ENCODE measurements around the gene ENKUR.

Gene ENKUR

DNA sequence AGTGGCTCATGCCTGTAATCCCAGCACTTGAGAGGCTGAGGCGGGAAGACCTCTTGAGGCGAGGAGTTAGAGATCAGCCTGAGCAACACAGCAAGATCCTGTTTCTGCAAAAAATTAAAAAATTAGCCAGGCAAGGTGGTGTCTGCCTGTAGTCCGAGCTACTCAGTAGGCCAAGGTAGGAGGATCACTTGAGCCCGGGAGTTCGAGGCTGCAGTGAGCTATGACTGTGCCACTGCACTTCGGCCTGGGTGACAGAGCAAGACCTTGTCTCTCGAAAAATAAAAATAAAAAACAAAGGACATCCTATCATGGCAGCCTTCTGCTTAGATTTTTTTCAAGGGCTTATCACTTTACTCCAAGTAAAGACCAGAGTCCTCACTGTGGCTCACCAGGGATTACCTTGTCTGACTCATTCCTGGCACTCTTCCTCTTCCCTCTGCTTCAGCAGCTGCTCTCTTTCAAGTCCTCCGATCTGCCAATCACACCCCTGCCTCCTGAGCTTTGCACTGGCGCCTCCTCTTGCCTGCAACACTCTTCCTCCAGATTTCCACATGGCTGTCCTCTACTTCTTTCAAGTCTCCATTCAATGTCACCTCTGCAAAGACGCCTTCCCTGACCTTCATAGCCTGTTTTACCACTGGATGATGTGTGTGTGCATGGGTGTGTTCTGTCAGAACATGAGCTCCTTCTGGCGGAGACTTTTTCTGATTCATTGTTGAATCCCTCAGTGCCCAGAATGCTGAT, 71.3 kb downstream of the ENKUR start:
- no peaks in the 10 kb centered on the region for H4K20me1 ChIP-seq (ENCODE audit: insufficient read depth, low read length)
- no peak overlapping the region for H3K27ac ChIP-seq (ENCODE audit: low read length)
- no peaks in the 10 kb centered on the region for H3K79me2 ChIP-seq (ENCODE audit: low read length)
- no peaks in the 10 kb centered on the region for H3K9me3 ChIP-seq (ENCODE audit: insufficient read depth, low read length)
- H2AFZ ChIP-seq (ENCODE audit: low read depth, low read length), result no peak overlapping the region
- H3K27me3 ChIP-seq (ENCODE audit: low read depth, low read length), result no peaks in the 10 kb centered on the region
- no peak overlapping the region for H3K4me2 ChIP-seq (ENCODE audit: low read length)
- H3K4me3 ChIP-seq (ENCODE audit: low read length), result no peak overlapping the region
- no peaks in the 10 kb centered on the region for H3K4me1 ChIP-seq (ENCODE audit: low read length)
- no peak overlapping the region for H3K9ac ChIP-seq (ENCODE audit: low read length)
- TF ChIP-seq, protein P1, sequence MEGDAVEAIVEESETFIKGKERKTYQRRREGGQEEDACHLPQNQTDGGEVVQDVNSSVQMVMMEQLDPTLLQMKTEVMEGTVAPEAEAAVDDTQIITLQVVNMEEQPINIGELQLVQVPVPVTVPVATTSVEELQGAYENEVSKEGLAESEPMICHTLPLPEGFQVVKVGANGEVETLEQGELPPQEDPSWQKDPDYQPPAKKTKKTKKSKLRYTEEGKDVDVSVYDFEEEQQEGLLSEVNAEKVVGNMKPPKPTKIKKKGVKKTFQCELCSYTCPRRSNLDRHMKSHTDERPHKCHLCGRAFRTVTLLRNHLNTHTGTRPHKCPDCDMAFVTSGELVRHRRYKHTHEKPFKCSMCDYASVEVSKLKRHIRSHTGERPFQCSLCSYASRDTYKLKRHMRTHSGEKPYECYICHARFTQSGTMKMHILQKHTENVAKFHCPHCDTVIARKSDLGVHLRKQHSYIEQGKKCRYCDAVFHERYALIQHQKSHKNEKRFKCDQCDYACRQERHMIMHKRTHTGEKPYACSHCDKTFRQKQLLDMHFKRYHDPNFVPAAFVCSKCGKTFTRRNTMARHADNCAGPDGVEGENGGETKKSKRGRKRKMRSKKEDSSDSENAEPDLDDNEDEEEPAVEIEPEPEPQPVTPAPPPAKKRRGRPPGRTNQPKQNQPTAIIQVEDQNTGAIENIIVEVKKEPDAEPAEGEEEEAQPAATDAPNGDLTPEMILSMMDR (IDR thresholded peaks at IDR 0.05; ENCODE audit: low read depth, low read length), result no peak
- TF ChIP-seq EZH2phosphoT487 (IDR thresholded peaks at IDR 0.05; ENCODE audit: low read depth), result no peak
- no peaks in the 10 kb centered on the region for H3K36me3 ChIP-seq (replicated peaks; ENCODE audit: low read depth, low read length)

DNA sequence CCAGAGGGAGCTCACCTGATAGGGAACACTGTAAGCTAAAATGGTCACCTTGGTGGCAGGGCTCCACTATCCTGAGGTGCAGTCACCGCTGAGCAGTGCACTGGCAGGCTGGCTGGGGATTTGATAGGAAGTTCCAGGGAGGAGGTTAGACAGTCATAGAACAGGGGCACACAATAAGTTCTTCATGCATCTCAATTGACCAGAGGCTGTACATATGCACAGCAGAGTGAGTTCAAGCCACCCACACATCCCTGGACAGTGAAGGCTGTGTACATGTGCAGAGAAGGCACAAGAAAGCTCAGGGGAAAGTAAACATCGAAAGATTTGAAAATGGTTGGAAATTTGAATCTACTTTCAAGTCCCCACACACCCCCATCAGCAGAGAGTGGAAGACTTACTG, 77.4 kb downstream of the ENKUR start:
- no peaks in the 10 kb centered on the region for H3K79me2 ChIP-seq (ENCODE audit: low read length)
- H3K4me2 ChIP-seq (ENCODE audit: low read length), result no peak overlapping the region
- TF ChIP-seq EZH2phosphoT487 (IDR thresholded peaks at IDR 0.05; ENCODE audit: low read depth), result no peak
- TF ChIP-seq, protein P1 (IDR thresholded peaks at IDR 0.05; ENCODE audit: low read depth, low read length), result no peak
- H2AFZ ChIP-seq (ENCODE audit: low read depth, low read length), result no peak overlapping the region
- H3K27me3 ChIP-seq (ENCODE audit: low read depth, low read length), result no peaks in the 10 kb centered on the region
- H3K9me3 ChIP-seq (ENCODE audit: insufficient read depth, low read length), result no peaks in the 10 kb centered on the region
- H3K9ac ChIP-seq (ENCODE audit: low read length), result no peak overlapping the region
- H3K36me3 ChIP-seq (replicated peaks; ENCODE audit: low read depth, low read length), result no peaks in the 10 kb centered on the region
- no peaks in the 10 kb centered on the region for H4K20me1 ChIP-seq (ENCODE audit: insufficient read depth, low read length)
- H3K4me1 ChIP-seq (ENCODE audit: low read length), result no peaks in the 10 kb centered on the region
- H3K4me3 ChIP-seq (ENCODE audit: low read length), result no peak overlapping the region
- no peak overlapping the region for H3K27ac ChIP-seq (ENCODE audit: low read length)

GRCh38 chr10:24938076-24938475, 77.9 kb downstream of the ENKUR start:
- TF ChIP-seq, protein P1 (IDR thresholded peaks at IDR 0.05; ENCODE audit: low read depth, low read length), result no peak
- no peak for TF ChIP-seq EZH2phosphoT487 (IDR thresholded peaks at IDR 0.05; ENCODE audit: low read depth)
- no peaks in the 10 kb centered on the region for H3K79me2 ChIP-seq (ENCODE audit: low read length)
- no peaks in the 10 kb centered on the region for H3K4me1 ChIP-seq (ENCODE audit: low read length)
- H3K9ac ChIP-seq (ENCODE audit: low read length), result no peak overlapping the region
- no peaks in the 10 kb centered on the region for H3K36me3 ChIP-seq (replicated peaks; ENCODE audit: low read depth, low read length)
- no peak overlapping the region for H3K4me3 ChIP-seq (ENCODE audit: low read length)
- H2AFZ ChIP-seq (ENCODE audit: low read depth, low read length), result no peak overlapping the region
- H3K9me3 ChIP-seq (ENCODE audit: insufficient read depth, low read length), result no peaks in the 10 kb centered on the region
- no peak overlapping the region for H3K4me2 ChIP-seq (ENCODE audit: low read length)
- H3K27ac ChIP-seq (ENCODE audit: low read length), result no peak overlapping the region
- H3K27me3 ChIP-seq (ENCODE audit: low read depth, low read length), result no peaks in the 10 kb centered on the region
- no peaks in the 10 kb centered on the region for H4K20me1 ChIP-seq (ENCODE audit: insufficient read depth, low read length)

DNA sequence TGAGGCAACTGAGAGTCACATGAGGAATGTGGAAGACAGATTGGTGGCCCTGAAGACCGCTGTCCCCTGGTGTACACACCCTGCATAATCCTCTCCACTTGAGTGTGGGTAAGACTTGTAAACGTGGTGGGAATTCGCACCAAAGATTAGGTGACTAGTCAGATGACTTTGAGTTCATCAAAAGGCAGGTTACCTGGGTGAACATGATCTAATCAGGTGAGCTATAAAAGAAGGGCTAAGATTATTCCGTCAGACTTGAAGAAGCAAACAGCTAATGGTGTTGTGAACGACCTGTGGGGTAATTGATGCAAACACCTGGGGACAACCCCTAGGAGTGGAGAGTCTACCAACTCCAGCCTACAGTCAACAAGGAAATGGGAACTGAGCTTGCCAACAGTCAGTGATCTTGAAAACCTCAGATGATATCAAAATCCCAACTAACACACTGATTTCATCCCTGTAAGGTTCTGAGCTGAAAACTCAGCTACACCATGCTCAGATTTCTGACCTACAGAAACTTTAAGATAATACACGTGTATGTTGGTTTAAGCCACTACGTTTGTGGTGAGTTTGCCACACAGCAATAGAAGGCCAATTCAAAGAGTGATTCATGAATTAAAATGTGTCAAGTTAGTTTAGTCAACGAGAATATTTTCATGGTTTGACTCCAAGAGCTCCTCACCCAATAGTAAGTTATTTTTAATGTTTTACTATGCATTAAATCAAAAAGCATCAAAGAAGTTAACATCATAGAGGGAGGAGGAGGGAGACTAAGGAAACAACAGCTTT, 80.3 kb downstream of the ENKUR start:
- Histone ChIP-seq H3K4me2 (ENCODE audit: low read length) (no peak overlapping the region), H3K4me3 (ENCODE audit: low read length) (no peak overlapping the region), H3K27ac (ENCODE audit: low read length) (no peak overlapping the region), H4K20me1 (ENCODE audit: insufficient read depth, low read length) (no peaks in the 10 kb centered on the region), H3K9ac (ENCODE audit: low read length) (no peak overlapping the region), H3K4me1 (ENCODE audit: low read length) (peaks cover under 1% of the 10 kb centered on the region; the same call in 1 of the 2 replicates), H3K79me2 (ENCODE audit: low read length) (no peaks in the 10 kb centered on the region), H3K36me3 (replicated peaks; ENCODE audit: low read depth, low read length) (no peaks in the 10 kb centered on the region), H3K9me3 (ENCODE audit: insufficient read depth, low read length) (no peaks in the 10 kb centered on the region), H2AFZ (ENCODE audit: low read depth, low read length) (no peak overlapping the region), H3K27me3 (ENCODE audit: low read depth, low read length) (no peaks in the 10 kb centered on the region)
- TF ChIP-seq EZH2phosphoT487 (IDR thresholded peaks at IDR 0.05; ENCODE audit: low read depth), result no peak
- TF ChIP-seq, protein P1 (IDR thresholded peaks at IDR 0.05; ENCODE audit: low read depth, low read length), result no peak
